ENCODE data around the gene WFIKKN2.

Gene WFIKKN2

DNA sequence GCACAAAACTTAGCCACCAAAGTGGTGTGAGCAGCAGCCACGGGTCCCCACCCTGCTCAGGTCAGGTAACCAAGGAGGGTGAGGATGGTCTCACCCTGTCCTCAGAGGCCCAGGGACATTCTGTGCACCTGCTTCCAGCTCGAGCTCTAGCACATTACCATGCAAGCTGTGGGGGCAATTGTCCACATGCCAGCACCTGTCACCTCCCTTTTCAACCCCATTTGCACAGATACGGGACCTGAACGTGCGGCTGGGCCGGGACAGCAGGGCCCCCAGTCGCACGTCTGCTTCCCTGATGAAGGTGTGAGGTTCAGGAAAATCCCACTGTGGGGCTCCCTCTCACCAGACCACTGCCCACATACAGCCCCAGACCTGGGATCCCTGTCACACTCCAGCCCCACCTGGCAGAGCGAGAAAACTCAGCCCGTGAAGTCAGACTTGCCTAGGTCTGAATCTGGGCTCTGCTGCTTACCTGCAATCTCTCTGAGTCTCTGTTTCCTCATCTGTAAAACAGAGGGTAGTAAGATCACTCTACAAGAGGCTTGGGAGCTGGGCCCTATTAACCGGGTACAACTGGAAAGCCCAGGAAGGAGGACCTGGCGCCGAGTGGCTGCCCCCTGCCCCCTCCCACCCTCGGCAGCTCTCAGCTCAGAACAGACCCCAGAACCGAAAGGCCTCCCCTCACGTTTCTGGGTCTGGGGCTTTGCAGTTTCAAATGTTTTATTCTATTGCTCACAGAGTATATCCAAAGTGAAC, 7.9 kb downstream of the WFIKKN2 start:
- H3K4me3 ChIP-seq (ENCODE audit: low read depth, low read length), result no peak overlapping the region
- no peak for DNase-seq (ENCODE audit: low read depth, low spot score)
- CTCF ChIA-PET, result interaction anchor here (0.9 to 17.2 kb wide), 16 partner anchors 9 to 361 kb away, joined by 3 to 516 read pairs (median 12); partner anchors contain the start of genes SPATA20 and WFIKKN2
- POLR2A ChIA-PET, result interaction anchor here (0.6 kb wide), 1 partner anchor 106 kb away, joined by 3 read pairs; no protein-coding TSS in a partner anchor
- TF ChIP-seq, protein P1, sequence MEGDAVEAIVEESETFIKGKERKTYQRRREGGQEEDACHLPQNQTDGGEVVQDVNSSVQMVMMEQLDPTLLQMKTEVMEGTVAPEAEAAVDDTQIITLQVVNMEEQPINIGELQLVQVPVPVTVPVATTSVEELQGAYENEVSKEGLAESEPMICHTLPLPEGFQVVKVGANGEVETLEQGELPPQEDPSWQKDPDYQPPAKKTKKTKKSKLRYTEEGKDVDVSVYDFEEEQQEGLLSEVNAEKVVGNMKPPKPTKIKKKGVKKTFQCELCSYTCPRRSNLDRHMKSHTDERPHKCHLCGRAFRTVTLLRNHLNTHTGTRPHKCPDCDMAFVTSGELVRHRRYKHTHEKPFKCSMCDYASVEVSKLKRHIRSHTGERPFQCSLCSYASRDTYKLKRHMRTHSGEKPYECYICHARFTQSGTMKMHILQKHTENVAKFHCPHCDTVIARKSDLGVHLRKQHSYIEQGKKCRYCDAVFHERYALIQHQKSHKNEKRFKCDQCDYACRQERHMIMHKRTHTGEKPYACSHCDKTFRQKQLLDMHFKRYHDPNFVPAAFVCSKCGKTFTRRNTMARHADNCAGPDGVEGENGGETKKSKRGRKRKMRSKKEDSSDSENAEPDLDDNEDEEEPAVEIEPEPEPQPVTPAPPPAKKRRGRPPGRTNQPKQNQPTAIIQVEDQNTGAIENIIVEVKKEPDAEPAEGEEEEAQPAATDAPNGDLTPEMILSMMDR (IDR thresholded peaks at IDR 0.05; ENCODE audit: insufficient read depth, low read length, missing control alignments), result no peak

DNA sequence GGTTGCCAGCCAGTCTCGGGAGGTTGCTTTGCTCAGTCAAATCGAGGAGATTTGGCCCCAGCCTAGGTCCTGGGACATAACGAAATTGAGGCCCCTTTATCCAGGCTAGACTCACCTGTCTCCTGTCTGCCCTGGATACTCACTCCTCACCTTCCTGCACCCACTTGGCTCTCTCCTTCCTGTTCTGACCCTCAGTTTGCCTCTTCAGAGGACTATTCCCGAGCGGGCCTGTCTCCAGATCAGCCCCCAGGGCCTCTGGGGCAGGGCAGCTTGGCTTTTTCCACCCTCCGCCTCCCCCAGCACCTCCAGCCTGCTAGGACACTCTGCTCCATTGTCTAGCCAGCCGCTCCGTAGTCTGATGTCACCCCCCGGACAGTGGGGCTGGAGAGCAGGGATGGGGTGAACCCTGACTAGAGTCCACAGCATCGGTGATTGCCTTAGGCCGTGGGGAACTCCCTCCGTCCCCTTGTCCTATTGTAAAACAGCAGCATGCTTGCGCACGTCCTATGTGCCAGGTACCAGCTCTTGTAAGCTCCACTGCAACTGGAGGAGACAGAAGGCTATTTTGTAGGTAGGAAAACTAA, 8.8 kb downstream of the WFIKKN2 start:
- TF ChIP-seq, protein P1 (IDR thresholded peaks at IDR 0.05; ENCODE audit: insufficient read depth, low read length, missing control alignments), result no peak
- H3K4me3 ChIP-seq (ENCODE audit: low read depth, low read length), result no peak overlapping the region
- ChIA-PET CTCF (interaction anchor here (0.9 to 17.2 kb wide), 17 partner anchors 8 to 303 kb away, joined by 3 to 516 read pairs (median 6); partner anchors contain the start of genes SPATA20 and WFIKKN2), POLR2A (interaction anchor here (0.6 to 1.6 kb wide), 3 partner anchors 22 to 139 kb away, joined by 3 to 9 read pairs (median 3); partner anchors contain the start of gene TOB1)
- no peak for DNase-seq (ENCODE audit: low read depth, low spot score)

DNA sequence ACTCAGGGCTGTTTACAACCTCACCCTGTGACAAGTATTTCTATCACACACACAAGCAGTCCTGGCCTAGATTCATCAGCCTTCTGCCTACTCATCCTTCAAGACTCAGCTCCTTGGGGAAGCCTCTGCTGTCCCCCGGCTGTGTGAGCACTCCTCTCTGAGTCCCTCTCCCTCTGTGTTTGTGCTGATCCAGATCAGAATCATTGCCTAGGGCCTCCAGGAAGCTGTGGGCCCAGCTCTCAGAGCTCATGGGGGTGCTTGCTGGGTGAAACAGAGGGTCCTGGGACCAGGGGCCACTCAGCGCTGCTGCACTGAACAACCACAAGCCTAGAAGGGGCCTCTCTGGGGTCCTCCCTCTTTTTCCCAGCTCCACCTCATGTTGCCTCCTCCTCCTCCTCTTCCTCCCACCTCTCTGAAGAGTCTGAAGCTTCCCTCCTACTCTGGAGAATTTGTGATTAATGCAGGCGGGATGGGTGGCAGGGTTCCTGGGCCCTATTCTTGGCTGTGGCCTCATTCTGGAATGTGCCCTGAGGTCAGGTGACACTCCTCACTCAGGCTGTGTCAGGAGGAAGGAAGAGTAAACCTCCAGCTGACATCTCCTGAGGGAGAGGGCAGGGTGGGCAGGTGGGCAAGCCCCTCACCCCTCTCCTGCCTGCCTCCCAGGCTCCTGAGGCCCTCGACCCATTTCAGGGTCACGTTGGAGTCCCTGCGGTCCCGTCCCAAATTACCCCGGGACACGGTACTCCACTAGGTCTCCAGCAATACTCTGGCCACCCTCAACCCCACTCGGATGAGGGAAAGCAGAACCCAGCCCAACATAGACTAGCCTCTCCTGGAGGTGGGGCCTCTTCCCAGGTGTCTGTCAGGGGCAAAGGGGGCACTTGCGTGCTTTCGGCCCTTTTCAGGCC, 10.1 kb downstream of the WFIKKN2 start:
- TF ChIP-seq, protein P1 (IDR thresholded peaks at IDR 0.05; ENCODE audit: insufficient read depth, low read length, missing control alignments), result no peak
- H3K4me3 ChIP-seq (ENCODE audit: low read depth, low read length), result no peak overlapping the region
- POLR2A ChIA-PET, result interaction anchor here (0.7 to 1.6 kb wide), 2 partner anchors 20 to 141 kb away, joined by 3 to 9 read pairs; partner anchors contain the start of gene TOB1
- CTCF ChIA-PET, result interaction anchor here (0.8 to 17.2 kb wide), 17 partner anchors 7 to 304 kb away, joined by 3 to 516 read pairs (median 6); partner anchors contain the start of genes SPATA20 and WFIKKN2
- no peak for DNase-seq (ENCODE audit: low read depth, low spot score)

DNA sequence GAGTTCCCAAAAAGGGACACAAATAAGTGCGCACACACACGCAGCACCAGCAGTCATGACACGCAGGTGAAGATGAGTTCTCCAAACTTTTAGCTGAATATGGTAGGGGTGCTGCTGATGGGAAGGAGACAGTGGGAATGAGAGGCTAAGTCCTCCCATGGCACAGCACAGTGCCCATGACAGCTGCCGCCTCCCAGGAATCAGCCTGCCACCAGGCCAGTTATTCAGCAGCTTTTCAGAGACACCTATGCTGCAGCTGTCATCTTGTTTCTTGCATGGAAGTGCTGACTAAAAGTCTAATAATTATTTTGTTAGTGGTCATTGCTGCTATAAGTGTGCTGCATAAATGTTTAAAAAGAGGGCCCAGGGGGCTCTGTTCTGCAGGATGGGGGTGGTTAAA, 12.2 kb downstream of the WFIKKN2 start:
- DNase-seq (ENCODE audit: low read depth, low spot score), result no peak
- TF ChIP-seq, protein P1 (IDR thresholded peaks at IDR 0.05; ENCODE audit: insufficient read depth, low read length, missing control alignments), result no peak
- H3K4me3 ChIP-seq (ENCODE audit: low read depth, low read length), result no peak overlapping the region
- POLR2A ChIA-PET, result no interaction called here
- CTCF ChIA-PET, result interaction anchor here (0.6 to 21.7 kb wide), 8 partner anchors 8 to 303 kb away, joined by 3 to 758 read pairs (median 16); partner anchors contain the start of gene TOB1

DNA sequence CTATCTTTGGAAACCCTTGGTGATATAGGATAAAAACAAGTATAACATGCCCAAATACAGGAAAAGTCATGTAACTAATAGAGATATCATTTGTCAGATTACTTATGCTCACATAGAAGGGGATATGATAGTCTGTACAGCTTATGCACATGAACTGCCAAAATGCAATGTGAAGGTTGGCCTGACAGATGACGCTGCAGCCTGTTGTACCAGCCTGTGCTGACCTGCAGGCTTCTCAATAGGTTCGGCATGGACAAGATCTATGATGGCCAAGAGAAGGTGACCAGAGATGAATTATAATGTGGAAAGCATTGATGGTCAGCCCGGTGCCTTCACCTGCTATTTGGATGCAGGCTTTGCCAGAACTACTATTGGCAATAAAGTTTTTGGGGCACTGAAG, 12.7 kb downstream of the WFIKKN2 start:
- ChIA-PET CTCF (interaction anchor here (0.6 to 21.7 kb wide), 8 partner anchors 9 to 298 kb away, joined by 3 to 758 read pairs (median 16); partner anchors contain the start of gene TOB1), POLR2A (no interaction called here)
- no peak for DNase-seq (ENCODE audit: low read depth, low spot score)
- no peak overlapping the region for H3K4me3 ChIP-seq (ENCODE audit: low read depth, low read length)
- TF ChIP-seq, protein P1 (IDR thresholded peaks at IDR 0.05; ENCODE audit: insufficient read depth, low read length, missing control alignments), result no peak

All from AG04449 (cell line).